CD4-positive, alpha-beta T cell treated with Interleukin-17A for 1 hour (primary cell): ENCODE measurements around the gene PVRIG.
"Not testable (repeated sequence)": the region's sequence is repeated elsewhere in the genome, so short reads cannot be mapped to it uniquely, and the experiment has no call there.

Experiments used
- DNase-seq: peaks from one replicate; pipeline ENCODE4 v3.0.0-alpha.2; 2020

Gene PVRIG

GRCh38 chr7:100219801-100220585 is at the start of gene PVRIG:
Gene PVRIG, plus strand, starts transcription at chr7:100219949. Its CDS starts 22 bp downstream, at chr7:100219971.
- DNase-seq = peak; percentile 38

- DNase-seq = no peak
Measured at GRCh38 chr7:100170101-100170897, 49.5 kb upstream of the PVRIG start.

- peak; percentile 55 for DNase-seq
Measured at GRCh38 chr7:100171087-100171681, 48.6 kb upstream of the PVRIG start.

GRCh38 chr7:100171840-100172239 is 47.9 kb upstream of the PVRIG start:
- DNase-seq = no peak

GRCh38 chr7:100173806-100174495 is 45.8 kb upstream of the PVRIG start:
- DNase-seq = no peak

GRCh38 chr7:100174582-100174981 is 45.2 kb upstream of the PVRIG start:
- DNase-seq = no peak

GRCh38 chr7:100175296-100175935 is 44.3 kb upstream of the PVRIG start:
- DNase-seq = no peak

- DNase-seq = no peak
Measured at GRCh38 chr7:100176096-100177044, 43.4 kb upstream of the PVRIG start.

GRCh38 chr7:100177045-100178001 is 42.4 kb upstream of the PVRIG start, which contains the start of the genes GPC2 and STAG3:
Gene GPC2, minus strand, starts transcription at chr7:100177381. Its CDS starts 182 bp downstream, at chr7:100177199.
Gene STAG3, plus strand, starts transcription at chr7:100177918. Its CDS starts 2,639 bp downstream, at chr7:100180557.
- peak; percentile 99 for DNase-seq

GRCh38 chr7:100180084-100180483 is 39.7 kb upstream of the PVRIG start:
- not testable (repeated sequence) for DNase-seq

GRCh38 chr7:100182616-100183015 is 37.1 kb upstream of the PVRIG start:
- peak; percentile 57 for DNase-seq

- DNase-seq = not testable (repeated sequence)
Measured at GRCh38 chr7:100183090-100183489, 36.7 kb upstream of the PVRIG start.

- DNase-seq = no peak
Measured at GRCh38 chr7:100185726-100186125, 34.0 kb upstream of the PVRIG start.

GRCh38 chr7:100189061-100189460 is 30.7 kb upstream of the PVRIG start:
- DNase-seq = no peak

GRCh38 chr7:100190048-100190711 is 29.6 kb upstream of the PVRIG start:
- peak; percentile 76 for DNase-seq

- no peak for DNase-seq
Measured at GRCh38 chr7:100191775-100192174, 28.0 kb upstream of the PVRIG start.

GRCh38 chr7:100192281-100192862 is 27.4 kb upstream of the PVRIG start:
- not testable (repeated sequence) for DNase-seq

GRCh38 chr7:100192969-100193368 is 26.8 kb upstream of the PVRIG start:
- no peak for DNase-seq

GRCh38 chr7:100195222-100195621 is 24.5 kb upstream of the PVRIG start:
- no peak for DNase-seq
